ENCODE results near the gene ABLIM2. TPM values are rescaled to one million over a fixed set of nuclear protein-coding genes. Genes with fewer than 3 reads are reported as not detected.

ABLIM2 gene
- total and polyA plus RNA-seq, 7 experiments from 2014 or later: 0.22 to 5.8 (median 3.1) TPM

DNA sequence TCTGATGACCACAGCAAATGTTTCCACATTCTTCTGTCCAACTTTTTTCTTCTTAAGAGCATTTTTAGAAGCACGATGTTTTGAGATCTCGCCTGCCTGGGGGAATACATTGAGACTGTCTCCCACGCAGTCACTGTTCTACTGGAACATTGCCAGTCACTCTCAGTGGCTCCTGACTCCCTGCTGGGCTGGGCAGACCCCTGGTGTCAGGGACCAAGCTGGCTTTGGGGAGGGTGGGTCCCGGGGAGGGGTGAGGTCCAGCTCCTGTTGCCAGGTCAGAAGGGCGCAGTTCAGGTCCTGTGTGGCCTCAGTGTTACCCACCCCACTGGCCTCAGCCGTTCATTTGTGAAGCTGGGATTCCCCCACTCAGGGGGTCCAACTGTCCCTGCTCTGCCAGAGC lies 18.9 kb upstream of the ABLIM2 start:
- peaks cover 0 to 2% (median 0%) of the 10 kb centered on the region in 7 donors for H3K4me1 Mint-ChIP-seq
- intact Hi-C loops (cut with micrococcal nuclease): loop anchor here in 1 of 2 donors (1.0 to 2.0 kb wide), 3 partner anchors 15 to 226 kb away; no protein-coding TSS in a partner anchor
- no peaks in the 10 kb centered on the region for H3K9me3 Mint-ChIP-seq
- Histone ChIP-seq H3K9me3 (ENCODE audit: control insufficient read depth in 2 of 3, low read length in 3 of 3) (no peaks in the 10 kb centered on the region), H3K4me3 (ENCODE audit: low read length) (no peak overlapping the region), H3K36me3 (ENCODE audit: control insufficient read depth in 2 of 3, insufficient read depth in 3 of 3, low read length in 3 of 3) (no peaks in the 10 kb centered on the region), H3K27me3 (ENCODE audit: control insufficient read depth in 2 of 2, insufficient read depth in 2 of 2, low read length in 2 of 2) (no peaks in the 10 kb centered on the region), H3K4me1 (ENCODE audit: control insufficient read depth in 2 of 2, insufficient read depth in 2 of 2, low read length in 2 of 2) (no peaks in the 10 kb centered on the region), H3K27ac (ENCODE audit: low read depth, low read length) (no peak overlapping the region)
- no peaks in the 10 kb centered on the region for H3K36me3 Mint-ChIP-seq
- H3K27ac Mint-ChIP-seq: no peak overlapping the region
- ChIA-PET POLR2A (no interaction called here), CTCF (interaction anchor here (0.9 to 2.4 kb wide), 9 partner anchors 10 to 231 kb away, joined by 3 to 15 read pairs (median 4); partner anchors contain the start of gene SH3TC1)
- H3K27me3 Mint-ChIP-seq: no peaks in the 10 kb centered on the region
- DNase-seq (no peak), ATAC-seq (no peak)
- no peak overlapping the region for H3K4me3 Mint-ChIP-seq

GRCh38 chr4:8176547-8177399 lies 18.2 kb upstream of the ABLIM2 start:
- Mint-ChIP-seq H3K4me3 (no peak overlapping the region), H3K36me3 (no peaks in the 10 kb centered on the region), H3K27ac (peak overlapping the region in 2 of 9 donors; percentile 48 to 49), H3K9me3 (no peaks in the 10 kb centered on the region), H3K4me1 (peaks cover 0 to 5% (median 0%) of the 10 kb centered on the region in 7 donors), H3K27me3 (peaks cover 0 to under 1% (median 0%) of the 10 kb centered on the region in 5 donors)
- POLR2A ChIA-PET: no interaction called here
- DNase-seq (peak in 7 of 9 donors; percentile 37 to 60 (median 54)), ATAC-seq (peak; percentile 89)
- no peak overlapping the region for H3K4me3 ChIP-seq (ENCODE audit: low read length)
- H3K36me3 ChIP-seq (ENCODE audit: control insufficient read depth in 2 of 3, insufficient read depth in 3 of 3, low read length in 3 of 3): no peaks in the 10 kb centered on the region
- H3K27me3 ChIP-seq (ENCODE audit: control insufficient read depth in 2 of 2, insufficient read depth in 2 of 2, low read length in 2 of 2): no peaks in the 10 kb centered on the region
- H3K27ac ChIP-seq (ENCODE audit: low read depth, low read length): no peak overlapping the region
- H3K4me1 ChIP-seq (ENCODE audit: control insufficient read depth in 2 of 2, insufficient read depth in 2 of 2, low read length in 2 of 2): no peaks in the 10 kb centered on the region
- CTCF ChIA-PET: interaction anchor here (0.6 to 2.4 kb wide), 17 partner anchors 11 to 292 kb away, joined by 3 to 15 read pairs (median 3); partner anchors contain the start of genes ABLIM2 and SH3TC1
- H3K9me3 ChIP-seq (ENCODE audit: control insufficient read depth in 2 of 3, low read length in 3 of 3): no peaks in the 10 kb centered on the region
- intact Hi-C loops (cut with micrococcal nuclease): loop anchor here (1.0 to 2.0 kb wide), 4 partner anchors 16 to 227 kb away; no protein-coding TSS in a partner anchor

DNA sequence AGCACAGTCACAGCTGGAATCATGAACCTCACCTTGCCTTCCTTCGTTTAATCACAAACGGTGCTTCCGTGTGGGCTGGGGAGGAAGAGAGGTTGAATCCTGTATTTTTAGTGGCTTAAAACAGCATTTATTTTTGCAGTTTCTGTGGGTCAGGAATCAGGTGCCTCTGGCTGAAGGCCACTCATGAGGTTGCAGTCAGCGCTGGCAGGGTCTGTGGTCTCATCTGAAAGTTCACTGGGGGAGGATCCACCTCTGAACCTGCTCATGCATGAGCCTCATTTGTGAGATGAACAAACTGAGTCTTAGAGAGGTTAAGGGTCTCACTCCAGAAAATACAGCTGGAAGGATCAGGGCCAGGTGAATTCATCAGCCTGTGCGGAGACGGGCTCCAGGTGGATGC lies 17.1 kb upstream of the ABLIM2 start:
- Mint-ChIP-seq H3K4me1 (peaks cover 0 to 9% (median 0%) of the 10 kb centered on the region in 7 donors), H3K27ac (no peak overlapping the region), H3K9me3 (no peaks in the 10 kb centered on the region), H3K27me3 (peaks cover 0 to 5% (median 0%) of the 10 kb centered on the region in 5 donors), H3K36me3 (no peaks in the 10 kb centered on the region), H3K4me3 (no peak overlapping the region)
- H3K4me1 ChIP-seq (ENCODE audit: control insufficient read depth in 2 of 2, insufficient read depth in 2 of 2, low read length in 2 of 2): no peaks in the 10 kb centered on the region
- H3K36me3 ChIP-seq (ENCODE audit: control insufficient read depth in 2 of 3, insufficient read depth in 3 of 3, low read length in 3 of 3): no peaks in the 10 kb centered on the region
- no peak for ATAC-seq
- ChIA-PET POLR2A (no interaction called here), CTCF (interaction anchor here (0.8 to 2.1 kb wide), 5 partner anchors 13 to 232 kb away, joined by 3 to 5 read pairs (median 3); partner anchors contain the start of gene ABLIM2)
- no peaks in the 10 kb centered on the region for H3K27me3 ChIP-seq (ENCODE audit: control insufficient read depth in 2 of 2, insufficient read depth in 2 of 2, low read length in 2 of 2)
- intact Hi-C loops (cut with micrococcal nuclease): loop anchor here (1.0 to 2.0 kb wide), 3 partner anchors 17 to 67 kb away; no protein-coding TSS in a partner anchor
- DNase-seq: no peak
- H3K27ac ChIP-seq (ENCODE audit: low read depth, low read length): no peak overlapping the region
- no peak overlapping the region for H3K4me3 ChIP-seq (ENCODE audit: low read length)
- H3K9me3 ChIP-seq (ENCODE audit: control insufficient read depth in 2 of 3, low read length in 3 of 3): no peaks in the 10 kb centered on the region

GRCh38 chr4:8174970-8175369 lies 16.4 kb upstream of the ABLIM2 start:
- Histone ChIP-seq H3K9me3 (ENCODE audit: control insufficient read depth in 2 of 3, low read length in 3 of 3) (no peaks in the 10 kb centered on the region), H3K27me3 (ENCODE audit: control insufficient read depth in 2 of 2, insufficient read depth in 2 of 2, low read length in 2 of 2) (no peaks in the 10 kb centered on the region), H3K36me3 (ENCODE audit: control insufficient read depth in 2 of 3, insufficient read depth in 3 of 3, low read length in 3 of 3) (no peaks in the 10 kb centered on the region), H3K4me1 (ENCODE audit: control insufficient read depth in 2 of 2, insufficient read depth in 2 of 2, low read length in 2 of 2) (no peaks in the 10 kb centered on the region), H3K4me3 (ENCODE audit: low read length) (no peak overlapping the region), H3K27ac (ENCODE audit: low read depth, low read length) (no peak overlapping the region)
- no peak for ATAC-seq
- no peaks in the 10 kb centered on the region for H3K9me3 Mint-ChIP-seq
- DNase-seq: no peak
- H3K36me3 Mint-ChIP-seq: no peaks in the 10 kb centered on the region
- POLR2A ChIA-PET: interaction anchor here (0.5 kb wide), 1 partner anchor 63 kb away, joined by 3 read pairs; no protein-coding TSS in a partner anchor
- H3K27ac Mint-ChIP-seq: no peak overlapping the region
- peaks cover 0 to 9% (median 0%) of the 10 kb centered on the region in 7 donors for H3K4me1 Mint-ChIP-seq
- H3K4me3 Mint-ChIP-seq: no peak overlapping the region
- H3K27me3 Mint-ChIP-seq: peaks cover 0 to 5% (median 0%) of the 10 kb centered on the region in 5 donors
- intact Hi-C loops (cut with micrococcal nuclease): no loop called here
- CTCF ChIA-PET: no interaction called here

GRCh38 chr4:8173492-8174242 lies 15.1 kb upstream of the ABLIM2 start:
- DNase-seq: no peak
- no peaks in the 10 kb centered on the region for H3K27me3 ChIP-seq (ENCODE audit: control insufficient read depth in 2 of 2, insufficient read depth in 2 of 2, low read length in 2 of 2)
- H3K4me3 ChIP-seq (ENCODE audit: low read length): no peak overlapping the region
- POLR2A ChIA-PET: interaction anchor here (0.6 kb wide), 1 partner anchor 266 kb away, joined by 3 read pairs; no protein-coding TSS in a partner anchor
- H3K9me3 Mint-ChIP-seq: peaks cover 0 to 9% (median under 1%) of the 10 kb centered on the region in 11 donors
- H3K36me3 Mint-ChIP-seq: no peaks in the 10 kb centered on the region
- peaks cover 0 to 2% (median 0%) of the 10 kb centered on the region in 3 experiments for H3K9me3 ChIP-seq (ENCODE audit: control insufficient read depth in 2 of 3, low read length in 3 of 3)
- H3K36me3 ChIP-seq (ENCODE audit: control insufficient read depth in 2 of 3, insufficient read depth in 3 of 3, low read length in 3 of 3): no peaks in the 10 kb centered on the region
- H3K4me1 Mint-ChIP-seq: peaks cover 0 to 9% (median 0%) of the 10 kb centered on the region in 7 donors
- no peak overlapping the region for H3K27ac Mint-ChIP-seq
- ATAC-seq: no peak
- H3K27ac ChIP-seq (ENCODE audit: low read depth, low read length): no peak overlapping the region
- intact Hi-C loops (cut with micrococcal nuclease): no loop called here
- peaks cover 0 to 5% (median 0%) of the 10 kb centered on the region in 5 donors for H3K27me3 Mint-ChIP-seq
- H3K4me1 ChIP-seq (ENCODE audit: control insufficient read depth in 2 of 2, insufficient read depth in 2 of 2, low read length in 2 of 2): no peaks in the 10 kb centered on the region
- CTCF ChIA-PET: interaction anchor here (0.6 to 0.7 kb wide), 2 partner anchors 18 to 195 kb away, joined by 3 to 4 read pairs; no protein-coding TSS in a partner anchor
- H3K4me3 Mint-ChIP-seq: no peak overlapping the region
